Nephron (organoid): ENCODE data around the gene LRRTM4.

Experiments
- H3K27ac Mint-ChIP-seq, 3 experiments: 2 replicates each; pipeline ENCODE4 v1.8.0; 2020; ENCODE audit warnings: mixed read lengths in 3 of 3, mild to moderate bottlenecking in 2 of 3, moderate library complexity in 1 of 3
- H3K27me3 Mint-ChIP-seq: 2 replicates; pipeline ENCODE4 v1.8.0; 2021; ENCODE audit warnings: low read depth, mild to moderate bottlenecking, moderate library complexity, mixed read lengths
- H3K36me3 Mint-ChIP-seq: 2 replicates; pipeline ENCODE4 v1.8.0; 2020; ENCODE audit warnings: low read depth, mixed read lengths
- H3K4me1 Mint-ChIP-seq: 2 replicates; pipeline ENCODE4 v1.8.0; 2020; ENCODE audit warnings: mixed read lengths
- H3K4me3 Mint-ChIP-seq, 3 experiments: 2 replicates each; pipeline ENCODE4 v1.8.0; 2020; ENCODE audit warnings: mild to moderate bottlenecking in 3 of 3, mixed read lengths in 3 of 3, moderate library complexity in 2 of 3
- H3K9me3 Mint-ChIP-seq: 2 replicates; pipeline ENCODE4 v1.8.0; 2020; ENCODE audit warnings: mixed read lengths
- CTCF ChIP-seq, 3 experiments: fragments of 200-600 bp; sonication (generic); IDR thresholded peaks; one replicate each; pipeline ENCODE4 v1.5.0; 2021; ENCODE audit warnings: antibody characterized with exemption in 3 of 3; ENCODE audit not compliant: unreplicated experiment in 3 of 3

The LRRTM4 gene

GRCh38 chr2:77018219-77018618 is 504.0 kb downstream of the LRRTM4 start:
- H3K27ac Mint-ChIP-seq: no peak overlapping the region
- no peaks in the 10 kb centered on the region for H3K36me3 Mint-ChIP-seq
- H3K4me1 Mint-ChIP-seq: no peaks in the 10 kb centered on the region
- H3K4me3 Mint-ChIP-seq: no peak overlapping the region
- TF ChIP-seq CTCF (IDR thresholded peaks at IDR 0.05; ENCODE audit: unreplicated experiment in 3 of 3): no peak
- H3K27me3 Mint-ChIP-seq: no peaks in the 10 kb centered on the region
- H3K9me3 Mint-ChIP-seq: peaks cover 7% of the 10 kb centered on the region

GRCh38 chr2:77017355-77017745 is 504.8 kb downstream of the LRRTM4 start:
- H3K36me3 Mint-ChIP-seq: no peaks in the 10 kb centered on the region
- H3K27me3 Mint-ChIP-seq: no peaks in the 10 kb centered on the region
- H3K27ac Mint-ChIP-seq: no peak overlapping the region
- H3K4me3 Mint-ChIP-seq: no peak overlapping the region
- no peaks in the 10 kb centered on the region for H3K4me1 Mint-ChIP-seq
- H3K9me3 Mint-ChIP-seq: peaks cover 6% of the 10 kb centered on the region
- no peak for TF ChIP-seq CTCF (IDR thresholded peaks at IDR 0.05; ENCODE audit: unreplicated experiment in 3 of 3)

GRCh38 chr2:77016443-77017354 is 505.5 kb downstream of the LRRTM4 start:
- Mint-ChIP-seq H3K4me3 (no peak overlapping the region), H3K4me1 (no peaks in the 10 kb centered on the region), H3K27ac (no peak overlapping the region), H3K27me3 (no peaks in the 10 kb centered on the region), H3K36me3 (no peaks in the 10 kb centered on the region), H3K9me3 (peaks cover 3% of the 10 kb centered on the region)
- TF ChIP-seq CTCF (IDR thresholded peaks at IDR 0.05; ENCODE audit: unreplicated experiment in 3 of 3): no peak

GRCh38 chr2:77013953-77014352 is 508.2 kb downstream of the LRRTM4 start:
- H3K4me3 Mint-ChIP-seq: no peak overlapping the region
- no peak overlapping the region for H3K27ac Mint-ChIP-seq
- no peaks in the 10 kb centered on the region for H3K36me3 Mint-ChIP-seq
- no peak for TF ChIP-seq CTCF (IDR thresholded peaks at IDR 0.05; ENCODE audit: unreplicated experiment in 3 of 3)
- peaks cover 5% of the 10 kb centered on the region for H3K9me3 Mint-ChIP-seq
- no peaks in the 10 kb centered on the region for H3K27me3 Mint-ChIP-seq
- no peaks in the 10 kb centered on the region for H3K4me1 Mint-ChIP-seq

- no peak for TF ChIP-seq CTCF (IDR thresholded peaks at IDR 0.05; ENCODE audit: unreplicated experiment in 3 of 3)
- Mint-ChIP-seq H3K27ac (no peak overlapping the region), H3K36me3 (no peaks in the 10 kb centered on the region), H3K4me3 (no peak overlapping the region), H3K9me3 (peaks cover 5% of the 10 kb centered on the region), H3K4me1 (no peaks in the 10 kb centered on the region), H3K27me3 (no peaks in the 10 kb centered on the region)
These were observed 508.7 kb downstream of the LRRTM4 start for GRCh38 chr2:77013457-77013856.

GRCh38 chr2:77009307-77009706 is 512.9 kb downstream of the LRRTM4 start:
- TF ChIP-seq CTCF (IDR thresholded peaks at IDR 0.05; ENCODE audit: unreplicated experiment in 3 of 3): no peak
- H3K27ac Mint-ChIP-seq: no peak overlapping the region
- no peaks in the 10 kb centered on the region for H3K4me1 Mint-ChIP-seq
- H3K4me3 Mint-ChIP-seq: no peak overlapping the region
- no peaks in the 10 kb centered on the region for H3K36me3 Mint-ChIP-seq
- no peaks in the 10 kb centered on the region for H3K27me3 Mint-ChIP-seq
- H3K9me3 Mint-ChIP-seq: peaks cover 5% of the 10 kb centered on the region
